ENCODE results near the gene TRIM63. TPM values are rescaled to one million over a fixed set of nuclear protein-coding genes. Genes with fewer than 3 reads are reported as not detected.
A peak's percentile ranks its signal among the peaks of the same experiment; 100 is the strongest.
"Not testable (repeated sequence)": the region's sequence is repeated elsewhere in the genome, so short reads cannot be mapped to it uniquely, and the experiment has no call there.

Gene TRIM63
- total RNA-seq, 1 donor, result 0.36 TPM

DNA sequence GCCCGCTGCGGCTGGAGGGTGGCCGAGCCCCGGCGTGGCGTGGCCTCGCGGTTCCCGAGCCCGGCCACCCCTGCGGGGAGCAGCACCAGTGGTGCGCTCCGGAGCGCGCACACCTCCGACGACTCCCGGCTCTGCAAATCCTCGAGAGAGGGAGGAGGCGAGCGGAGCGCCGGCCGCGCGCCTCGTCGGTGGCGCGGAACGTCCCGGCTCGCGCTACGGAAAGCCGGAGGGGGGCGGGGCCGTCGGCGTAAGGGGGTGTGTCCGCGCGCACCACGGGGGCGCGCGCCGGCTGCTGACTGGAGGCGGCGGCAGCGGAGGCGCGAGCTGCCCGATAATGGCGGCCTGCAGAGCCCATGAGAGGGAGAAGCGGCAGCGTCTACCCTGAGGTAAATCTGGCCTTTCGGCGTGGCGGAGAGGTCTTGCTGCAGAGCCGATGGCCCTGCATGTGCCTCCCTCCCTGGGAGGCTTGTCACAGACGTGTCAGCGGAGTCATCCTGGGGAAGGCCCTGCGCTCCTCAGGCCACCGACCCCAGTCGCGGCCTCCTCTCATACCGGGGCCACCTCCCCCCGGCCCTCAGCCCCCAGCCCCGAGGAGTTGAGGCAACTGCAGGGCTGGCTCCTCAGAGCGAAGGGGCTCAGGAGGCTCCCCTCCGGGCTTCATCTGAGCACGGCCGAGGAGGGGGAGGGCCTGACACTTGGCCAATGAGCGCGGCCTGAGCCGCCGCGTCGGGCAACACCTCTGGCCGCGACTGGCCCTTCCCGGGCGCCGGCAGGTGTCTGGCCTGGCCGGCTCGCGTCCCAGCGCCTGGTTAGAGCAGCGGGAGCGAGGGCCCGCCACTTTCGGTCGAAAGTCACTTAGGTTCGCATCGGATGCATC lies 44.3 kb upstream of the TRIM63 start, which contains the start of gene PDIK1L:
PDIK1L (plus strand) TSS at position 295 of the 877 bp plus-strand sequence. CDS start 2,485 bp downstream, outside the sequence.
- H3K4me2 ChIP-seq (ENCODE audit: insufficient read depth, low read length), result peak within 1 kb of the TSS; percentile 99

GRCh38 chr1:26110731-26111529 lies 43.5 kb upstream of the TRIM63 start:
- H3K79me2 ChIP-seq (ENCODE audit: insufficient read depth, low read length), result peaks cover 24% of the 10 kb centered on the region
- no peaks in the 10 kb centered on the region for H4K20me1 ChIP-seq (ENCODE audit: insufficient read depth, low read length)
- no peaks in the 10 kb centered on the region for H3K27me3 ChIP-seq (ENCODE audit: insufficient read depth, low read length)
- H3K27ac ChIP-seq (ENCODE audit: low read depth, low read length), result peak overlapping the region; percentile 28
- H3K4me2 ChIP-seq (ENCODE audit: insufficient read depth, low read length), result peak overlapping the region; percentile 99
- H3K4me1 ChIP-seq (ENCODE audit: insufficient read depth, low read length), result peaks cover 15% of the 10 kb centered on the region
- peak; percentile 94 for DNase-seq (ENCODE audit: insufficient read length, low spot score, missing footprints)
- TF ChIP-seq, protein P1, sequence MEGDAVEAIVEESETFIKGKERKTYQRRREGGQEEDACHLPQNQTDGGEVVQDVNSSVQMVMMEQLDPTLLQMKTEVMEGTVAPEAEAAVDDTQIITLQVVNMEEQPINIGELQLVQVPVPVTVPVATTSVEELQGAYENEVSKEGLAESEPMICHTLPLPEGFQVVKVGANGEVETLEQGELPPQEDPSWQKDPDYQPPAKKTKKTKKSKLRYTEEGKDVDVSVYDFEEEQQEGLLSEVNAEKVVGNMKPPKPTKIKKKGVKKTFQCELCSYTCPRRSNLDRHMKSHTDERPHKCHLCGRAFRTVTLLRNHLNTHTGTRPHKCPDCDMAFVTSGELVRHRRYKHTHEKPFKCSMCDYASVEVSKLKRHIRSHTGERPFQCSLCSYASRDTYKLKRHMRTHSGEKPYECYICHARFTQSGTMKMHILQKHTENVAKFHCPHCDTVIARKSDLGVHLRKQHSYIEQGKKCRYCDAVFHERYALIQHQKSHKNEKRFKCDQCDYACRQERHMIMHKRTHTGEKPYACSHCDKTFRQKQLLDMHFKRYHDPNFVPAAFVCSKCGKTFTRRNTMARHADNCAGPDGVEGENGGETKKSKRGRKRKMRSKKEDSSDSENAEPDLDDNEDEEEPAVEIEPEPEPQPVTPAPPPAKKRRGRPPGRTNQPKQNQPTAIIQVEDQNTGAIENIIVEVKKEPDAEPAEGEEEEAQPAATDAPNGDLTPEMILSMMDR (IDR thresholded peaks at IDR 0.05; ENCODE audit: extremely low read depth, low read depth, low read length), result no peak
- H3K36me3 ChIP-seq (ENCODE audit: insufficient read depth, low read length), result peaks cover 13% of the 10 kb centered on the region
- peak overlapping the region; percentile 92 for H2AFZ ChIP-seq (ENCODE audit: low read length)
- H3K9me3 ChIP-seq (ENCODE audit: low read depth, low read length), result no peaks in the 10 kb centered on the region
- H3K4me3 ChIP-seq (ENCODE audit: insufficient read depth, low read length), result peak overlapping the region; percentile 99

More for the DNA sequence above, 44.3 kb upstream of the TRIM63 start, which contains the start of gene PDIK1L:
- no peaks in the 10 kb centered on the region for H3K27me3 ChIP-seq (ENCODE audit: insufficient read depth, low read length)
- peak; percentile 99 for DNase-seq (ENCODE audit: insufficient read length, low spot score, missing footprints)
- no peaks in the 10 kb centered on the region for H3K9me3 ChIP-seq (ENCODE audit: low read depth, low read length)
- H4K20me1 ChIP-seq (ENCODE audit: insufficient read depth, low read length), result no peaks in the 10 kb centered on the region
- TF ChIP-seq, protein P1 (IDR thresholded peaks at IDR 0.05; ENCODE audit: extremely low read depth, low read depth, low read length), result no peak
- peak within 1 kb of the TSS; percentile 100 for H2AFZ ChIP-seq (ENCODE audit: low read length)
- H3K4me3 ChIP-seq (ENCODE audit: insufficient read depth, low read length), result peak within 1 kb of the TSS; percentile 99
- peaks cover 24% of the 10 kb centered on the region for H3K79me2 ChIP-seq (ENCODE audit: insufficient read depth, low read length)
- peaks cover 15% of the 10 kb centered on the region for H3K4me1 ChIP-seq (ENCODE audit: insufficient read depth, low read length)
- peaks cover 13% of the 10 kb centered on the region for H3K36me3 ChIP-seq (ENCODE audit: insufficient read depth, low read length)
- peak within 1 kb of the TSS; percentile 68 for H3K27ac ChIP-seq (ENCODE audit: low read depth, low read length)

- H3K9me3 ChIP-seq (ENCODE audit: low read depth, low read length), result no peaks in the 10 kb centered on the region
- no peak overlapping the region for H3K4me3 ChIP-seq (ENCODE audit: insufficient read depth, low read length)
- TF ChIP-seq, protein P1 (IDR thresholded peaks at IDR 0.05; ENCODE audit: extremely low read depth, low read depth, low read length), result no peak
- no peak overlapping the region for H3K27ac ChIP-seq (ENCODE audit: low read depth, low read length)
- H3K36me3 ChIP-seq (ENCODE audit: insufficient read depth, low read length), result peaks cover 6% of the 10 kb centered on the region
- no peaks in the 10 kb centered on the region for H4K20me1 ChIP-seq (ENCODE audit: insufficient read depth, low read length)
- peaks cover 21% of the 10 kb centered on the region for H3K79me2 ChIP-seq (ENCODE audit: insufficient read depth, low read length)
- peak overlapping the region; percentile 99 for H3K4me2 ChIP-seq (ENCODE audit: insufficient read depth, low read length)
- H3K27me3 ChIP-seq (ENCODE audit: insufficient read depth, low read length), result no peaks in the 10 kb centered on the region
- peaks cover 18% of the 10 kb centered on the region for H3K4me1 ChIP-seq (ENCODE audit: insufficient read depth, low read length)
- no peak overlapping the region for H2AFZ ChIP-seq (ENCODE audit: low read length)
- DNase-seq (ENCODE audit: insufficient read length, low spot score, missing footprints), result peak; percentile 45
These were observed 42.1 kb upstream of the TRIM63 start for GRCh38 chr1:26109229-26110164.

DNA sequence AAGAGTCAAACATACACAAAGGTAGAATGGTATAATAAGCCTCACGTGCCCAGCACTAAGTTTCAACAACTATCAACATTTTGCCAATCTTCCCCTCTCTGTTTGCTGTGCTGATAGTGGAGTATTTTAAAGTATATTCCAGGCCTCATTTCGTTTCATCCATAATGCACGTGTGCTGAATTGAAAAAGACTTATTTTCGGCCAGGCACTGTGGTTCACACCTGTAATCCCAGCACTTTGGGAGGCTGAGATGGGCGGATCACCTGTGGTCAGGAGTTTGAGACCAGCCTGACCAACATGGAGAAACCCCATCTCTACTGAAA lies 37.8 kb upstream of the TRIM63 start:
- not testable (repeated sequence) for H3K79me2 ChIP-seq (ENCODE audit: insufficient read depth, low read length); H3K36me3 ChIP-seq (ENCODE audit: insufficient read depth, low read length); H3K9me3 ChIP-seq (ENCODE audit: low read depth, low read length); DNase-seq (ENCODE audit: insufficient read length, low spot score, missing footprints); H3K4me2 ChIP-seq (ENCODE audit: insufficient read depth, low read length); H2AFZ ChIP-seq (ENCODE audit: low read length); H4K20me1 ChIP-seq (ENCODE audit: insufficient read depth, low read length); H3K27ac ChIP-seq (ENCODE audit: low read depth, low read length); H3K27me3 ChIP-seq (ENCODE audit: insufficient read depth, low read length); H3K4me3 ChIP-seq (ENCODE audit: insufficient read depth, low read length)
- H3K4me1 ChIP-seq (ENCODE audit: insufficient read depth, low read length), result peaks cover 13% of the 10 kb centered on the region
